Adrenal gland (tissue), 12 donors: Measurements from ENCODE around the gene RTP1. TPM values are rescaled to one million over a fixed set of nuclear protein-coding genes. Genes with fewer than 3 reads are reported as not detected.

Source experiments
- DNase-seq, 7 donors: peaks; one replicate each; pipeline ENCODE4 v3.0.0-alpha.2; 2019 to 2020
- H3K27ac ChIP-seq, 5 donors: fragments of 200-600 bp; sonication (generic) in 4 of 5; 1 replicate in 3 of 5; 2 replicates in 2 of 5; pipeline versions ENCODE4 v1.5.1 to v1.8.0; 2016 to 2020; ENCODE audit warnings: mild to moderate bottlenecking in 1 of 5
- H3K27me3 ChIP-seq: fragments of 200-600 bp; 2 replicates; pipeline ENCODE4 v1.8.0; 2021
- H3K36me3 ChIP-seq, 2 donors: fragments of 200-600 bp; replicated peaks in 1 of 2; 1 replicate in 1 of 2; 2 replicates in 1 of 2; pipeline versions ENCODE4 v1.5.1 to v1.8.0; 2018 to 2022
- H3K4me1 ChIP-seq, 2 donors: fragments of 200-600 bp; replicated peaks in 1 of 2; 1 replicate in 1 of 2; 2 replicates in 1 of 2; pipeline versions ENCODE4 v1.5.1 to v1.8.0; 2018 to 2021
- H3K4me3 ChIP-seq, 4 donors: fragments of 200-600 bp; sonication (generic) in 3 of 4; one replicate each; pipeline ENCODE4 v1.5.1; 2016 to 2018
- H3K9me3 ChIP-seq, 3 donors: fragments of 200-600 bp; sonication (generic) in 1 of 3; replicated peaks in 1 of 3; 1 replicate in 2 of 3; 2 replicates in 1 of 3; pipeline versions ENCODE4 v1.5.1 to v1.8.0; 2016 to 2021
- CTCF ChIP-seq, 6 experiments: fragments of 450-650 bp in 4 of 6; fragments of 200-600 bp in 2 of 6; sonication (generic) in 1 of 6; IDR thresholded peaks; 1 replicate in 5 of 6; 2 replicates in 1 of 6; pipeline versions ENCODE4 v1.5.1 to v1.8.0; 2016 to 2021; ENCODE audit warnings: antibody characterized with exemption in 6 of 6, mild to moderate bottlenecking in 2 of 6, moderate library complexity in 1 of 6
- POLR2A ChIP-seq, 2 donors: fragments of 450-650 bp; IDR thresholded peaks; one replicate each; pipeline ENCODE4 v1.6.1; 2017; ENCODE audit warnings: antibody characterized with exemption in 2 of 2, mild to moderate bottlenecking in 2 of 2, moderate library complexity in 1 of 2
- WGBS, 4 donors: extraction: QIAGEN DNeasy Blood & Tissue Kit in 2 of 4; methylation state at CpG; one replicate each; pipeline versions ENCODE4 v1.1.5 to v1.1.7; 2013 to 2017; 5-methylcytosine and 5-hydroxymethylcytosine counted together
- intact Hi-C, 2 donors: fragments of 100-400 bp; cut with DNase I; formaldehyde crosslinking; loops; one replicate each; pipeline versions ENCODE4 v1.14.1 to v1.15.0; 2022 to 2023
- polyA plus RNA-seq, 3 donors: library from polyadenylated mRNA; stranded (reverse); fragments of 200-250 nt in 2 of 3; fragments of 350-450 nt in 1 of 3; fragmentation: Illumina TruSeq in 1 of 3; extraction: RNeasy Lipid Tissue Mini Kit (QIAGEN cat#74804) in 1 of 3; gene quantifications; one replicate each; pipeline ENCODE4 v1.2.3, GENCODE V29; 2013 to 2014
- total RNA-seq, 9 donors: library from RNA; depleted of rRNA in 4 of 9; stranded (reverse); fragments of >200 nt in 4 of 9; fragments of 120-200 nt in 1 of 9; fragmentation: NEBNext Ultra II Directional in 1 of 9; extraction: Animal tissue kit (Norgen Biotek cat#: 25700) in 1 of 9; gene quantifications; one replicate each; pipeline versions ENCODE4 v1.1.0 to v1.2.4, GENCODE V29; 2013 to 2023
- donor health status: healthy with polysubstance abuse.
- donor health status: Bipolar disorder and iron deficiency.
- donor health status: DM: yes; HTN: yes; CAD: no.
- donor health status: DM: no; HTN: no; CAD: no.
- donor health status: DM: no; HTN: no; CAD: no.
- donor health status: DM: yes; HTN: yes; CAD: no.

Gene RTP1
- total and polyA plus RNA-seq, 12 donors, result 0.03 to 0.11 TPM; not detected in 10

GRCh38 chr3:187242900-187243299, 45.6 kb downstream of the RTP1 start:
- Histone ChIP-seq H3K36me3 (no peaks in the 10 kb centered on the region), H3K4me3 (no peak overlapping the region), H3K27me3 (no peaks in the 10 kb centered on the region), H3K4me1 (no peaks in the 10 kb centered on the region), H3K27ac (no peak overlapping the region), H3K9me3 (no peaks in the 10 kb centered on the region)
- 68 to 89% (median 84%) methylated on average over 2 to 4 of the region's 4 CpGs for WGBS, 4 donors
- no peak for DNase-seq
- intact Hi-C loops, result no loop called here
- no peak for TF ChIP-seq CTCF (IDR thresholded peaks at IDR 0.05)
- no peak for TF ChIP-seq POLR2A (IDR thresholded peaks at IDR 0.05)

GRCh38 chr3:187243933-187244524, 46.7 kb downstream of the RTP1 start:
- no peaks in the 10 kb centered on the region for H3K9me3 ChIP-seq
- no peak overlapping the region for H3K4me3 ChIP-seq
- WGBS, 4 donors, result 53 to 87% (median 73%) methylated on average over 1 to 2 of the region's 2 CpGs
- H3K4me1 ChIP-seq, result no peaks in the 10 kb centered on the region
- H3K36me3 ChIP-seq, result no peaks in the 10 kb centered on the region
- H3K27ac ChIP-seq, result no peak overlapping the region
- H3K27me3 ChIP-seq, result no peaks in the 10 kb centered on the region
- DNase-seq, result no peak
- TF ChIP-seq POLR2A (IDR thresholded peaks at IDR 0.05), result no peak
- no peak for TF ChIP-seq CTCF (IDR thresholded peaks at IDR 0.05)
- intact Hi-C loops, result no loop called here

GRCh38 chr3:187247398-187247797, 50.1 kb downstream of the RTP1 start:
- intact Hi-C loops, result no loop called here
- TF ChIP-seq POLR2A (IDR thresholded peaks at IDR 0.05), result no peak
- TF ChIP-seq CTCF (IDR thresholded peaks at IDR 0.05), result no peak
- Histone ChIP-seq H3K4me3 (no peak overlapping the region), H3K9me3 (no peaks in the 10 kb centered on the region), H3K4me1 (no peaks in the 10 kb centered on the region), H3K27ac (no peak overlapping the region), H3K27me3 (no peaks in the 10 kb centered on the region), H3K36me3 (no peaks in the 10 kb centered on the region)
- no peak for DNase-seq
- 73 to 79% (median 74%) methylated on average over 3 of the region's 3 CpGs for WGBS, 4 donors

Other genes with a start within 250 kb of the RTP1 start
- gene RPL39L, start 58.0 kb upstream of the RTP1 start, total RNA-seq, result 10 to 100 TPM in 1 of 9 donors, 1 to 10 TPM in 8; 1.5 to 17.9 (median 2.7) TPM
- gene RPL39L, start 58.0 kb upstream of the RTP1 start, polyA plus RNA-seq, result 1 to 10 TPM; 1.8 to 3.6 (median 3.4) TPM
- 10 to 100 TPM in 3 of 9 donors, 1 to 10 TPM in 5, under 1 TPM in 1; 0.94 to 19.5 (median 5.3) TPM for gene MASP1, start 94.3 kb downstream of the RTP1 start, total RNA-seq
- gene MASP1, start 94.3 kb downstream of the RTP1 start, polyA plus RNA-seq, result 1 to 10 TPM in 2 of 3 donors, under 1 TPM in 1; 0.72 to 8.3 (median 4.4) TPM
- 1 to 10 TPM; 1.0 to 6.7 (median 3.1) TPM for gene RTP4, start 170.9 kb downstream of the RTP1 start, total RNA-seq
- 1 to 10 TPM; 3.5 to 4.3 (median 3.6) TPM for gene RTP4, start 170.9 kb downstream of the RTP1 start, polyA plus RNA-seq